Putamen (tissue), 1 donor: ENCODE measurements around the gene YWHAQ.
"Not testable (repeated sequence)": the region's sequence is repeated elsewhere in the genome, so short reads cannot be mapped to it uniquely, and the experiment has no call there.

Experiments
- DNase-seq: peaks from one replicate; pipeline ENCODE4 v3.0.0-alpha.2; 2016; ENCODE audit warnings: low spot score

YWHAQ gene

GRCh38 chr2:9594366-9595054 is 36.3 kb downstream of the YWHAQ start:
- DNase-seq, result no peak

- DNase-seq, result no peak
Measured at GRCh38 chr2:9593925-9594324, 36.9 kb downstream of the YWHAQ start.

GRCh38 chr2:9592699-9593098 is 38.1 kb downstream of the YWHAQ start:
- no peak for DNase-seq

- DNase-seq, result no peak
Measured at GRCh38 chr2:9590641-9591040, 40.2 kb downstream of the YWHAQ start.

- no peak for DNase-seq
Measured at GRCh38 chr2:9586465-9586864, 44.3 kb downstream of the YWHAQ start.

- DNase-seq, result no peak
Measured at GRCh38 chr2:9585486-9585885, 45.3 kb downstream of the YWHAQ start.

GRCh38 chr2:9584902-9585301 is 45.9 kb downstream of the YWHAQ start:
- not testable (repeated sequence) for DNase-seq

GRCh38 chr2:9582624-9583023 is 48.2 kb downstream of the YWHAQ start:
- no peak for DNase-seq

GRCh38 chr2:9578467-9579235 is 52.1 kb downstream of the YWHAQ start:
- DNase-seq, result no peak

GRCh38 chr2:9574331-9574730 is 56.5 kb downstream of the YWHAQ start:
- no peak for DNase-seq

GRCh38 chr2:9573840-9574239 is 57.0 kb downstream of the YWHAQ start:
- DNase-seq, result no peak

- DNase-seq, result no peak
Measured at GRCh38 chr2:9573013-9573720, 57.6 kb downstream of the YWHAQ start.

- DNase-seq, result no peak
Measured at GRCh38 chr2:9570182-9571060, 60.4 kb downstream of the YWHAQ start.

GRCh38 chr2:9565436-9566153 is 65.2 kb downstream of the YWHAQ start:
- DNase-seq, result peak; percentile 47

- no peak for DNase-seq
Measured at GRCh38 chr2:9560628-9561027, 70.2 kb downstream of the YWHAQ start.

GRCh38 chr2:9558948-9559381 is 71.8 kb downstream of the YWHAQ start:
- no peak for DNase-seq

- no peak for DNase-seq
Measured at GRCh38 chr2:9556121-9556743, 74.6 kb downstream of the YWHAQ start.

- peak; percentile 91 for DNase-seq
Measured at GRCh38 chr2:9555297-9556120, 75.3 kb downstream of the YWHAQ start, which contains the start of gene ADAM17. ADAM17 (minus strand) TSS chr2:9555830; CDS start chr2:9555605, 225 bp downstream.

GRCh38 chr2:9554921-9555296 is 75.9 kb downstream of the YWHAQ start:
- peak; percentile 49 for DNase-seq
